ENCODE data around the gene NAT8L. TPM values are rescaled to one million over a fixed set of nuclear protein-coding genes. Genes with fewer than 3 reads are reported as not detected.
A peak's percentile ranks its signal among the peaks of the same experiment; 100 is the strongest.

Gene NAT8L
- total RNA-seq, 1 experiment from 2014 or later: 9.2 TPM

- Histone ChIP-seq H3K9me2 (ENCODE audit: insufficient read depth) (no peaks in the 10 kb centered on the region), H2AFZ (ENCODE audit: low read depth, low read length, poor library complexity, severe bottlenecking) (no peak overlapping the region), H3K79me2 (ENCODE audit: insufficient read depth, low read length) (peaks cover 7% of the 10 kb centered on the region; the same call in 1 of the 2 replicates), H4K20me1 (ENCODE audit: insufficient read depth) (no peaks in the 10 kb centered on the region), H3K9ac (ENCODE audit: low read length) (peak overlapping the region; percentile 70), H3K4me2 (ENCODE audit: low read length) (peak overlapping the region; percentile 96), H3K4me3 (replicated peaks in 1 of 2; ENCODE audit: low read depth in 1 of 2, low read length in 2 of 2) (peak overlapping the region; percentile 71 to 82), H3K27ac (ENCODE audit: low read depth, low read length) (peak overlapping the region; percentile 57; the same call in 1 of the 2 replicates), H3K4me1 (ENCODE audit: control insufficient read depth in 1 of 2, insufficient read depth in 2 of 2, low read length in 2 of 2) (peaks cover 3 to 29% of the 10 kb centered on the region in 2 experiments; a peak in 3 of 4 replicates), H3K9me3 (ENCODE audit: control insufficient read depth in 1 of 2, insufficient read depth in 1 of 2, low read depth in 1 of 2, low read length in 2 of 2) (no peaks in the 10 kb centered on the region; a peak in 1 of 4 replicates), H3K36me3 (ENCODE audit: control insufficient read depth in 1 of 2, insufficient read depth in 2 of 2, low read length in 2 of 2) (peaks cover 0 to 5% of the 10 kb centered on the region in 2 experiments; a peak in 2 of 4 replicates), H3K27me3 (ENCODE audit: insufficient read depth, low read length) (no peaks in the 10 kb centered on the region)
- intact Hi-C loops (cut with micrococcal nuclease): no loop called here
- CTCF ChIA-PET: no interaction called here
- DNase-seq (ENCODE audit: low read depth, low spot score) (no peak), ATAC-seq (peak; percentile 51)
- POLR2A ChIA-PET: no interaction called here
- BruUV-seq (replicated peaks): no TSS peak
- TF ChIP-seq, protein P1, sequence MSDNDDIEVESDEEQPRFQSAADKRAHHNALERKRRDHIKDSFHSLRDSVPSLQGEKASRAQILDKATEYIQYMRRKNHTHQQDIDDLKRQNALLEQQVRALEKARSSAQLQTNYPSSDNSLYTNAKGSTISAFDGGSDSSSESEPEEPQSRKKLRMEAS (IDR thresholded peaks at IDR 0.05): 0 out of 2 replicates have a peak, but pooled peaks have one; percentile 22
- TF ChIP-seq JUND (IDR thresholded peaks at IDR 0.05): no peak
- TF ChIP-seq POLR2AphosphoS5 (IDR thresholded peaks at IDR 0.05; ENCODE audit: low read depth, low read length): no peak
- TF ChIP-seq ZFX (IDR thresholded peaks at IDR 0.05): 0 out of 2 replicates have a peak, but pooled peaks have one; percentile 15
- TF ChIP-seq POLR2A (IDR thresholded peaks at IDR 0.05; ENCODE audit: borderline replicate concordance, extremely low read depth, insufficient read depth, insufficient read length): no peak
- TF ChIP-seq EZH2 (IDR thresholded peaks at IDR 0.05): no peak
- no peak for TF ChIP-seq CEBPB (IDR thresholded peaks at IDR 0.05; ENCODE audit: low read depth)
- RAD21 ChIA-PET (ENCODE audit: low non-redundant PET in 1 of 2, low total read pairs in 2 of 2, uncharacterized antibody in 2 of 2, unreplicated experiment in 2 of 2): no interaction called here
These were observed 16.8 kb upstream of the NAT8L start for GRCh38 chr4:2042204-2042946.

DNA sequence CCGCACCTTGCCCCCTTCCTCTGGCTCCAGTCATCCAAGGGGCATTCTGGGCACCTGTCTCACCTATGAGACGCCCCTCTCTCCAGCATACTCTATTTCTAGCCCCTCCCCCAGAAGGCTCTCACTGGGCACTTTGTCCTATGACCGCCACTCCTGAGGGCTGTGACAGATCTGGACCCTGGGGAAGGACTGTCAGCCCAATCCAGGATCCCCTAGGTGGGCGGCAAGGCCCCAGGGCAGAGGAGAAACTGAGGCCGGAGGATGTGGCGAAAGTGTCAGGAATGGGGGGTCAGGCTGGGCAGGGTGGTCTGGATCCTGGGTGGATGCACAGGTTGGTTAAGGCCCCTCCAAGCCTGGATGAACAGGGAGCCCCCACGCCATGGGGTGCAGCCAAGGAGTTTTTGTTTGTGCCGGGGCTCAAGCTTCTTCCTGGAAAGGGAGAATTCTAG, 16.2 kb upstream of the NAT8L start:
- Histone ChIP-seq H3K4me3 (replicated peaks in 1 of 2; ENCODE audit: low read depth in 1 of 2, low read length in 2 of 2) (peak overlapping the region; percentile 71 to 82), H3K9me3 (ENCODE audit: control insufficient read depth in 1 of 2, insufficient read depth in 1 of 2, low read depth in 1 of 2, low read length in 2 of 2) (no peaks in the 10 kb centered on the region; a peak in 1 of 4 replicates), H3K27me3 (ENCODE audit: insufficient read depth, low read length) (no peaks in the 10 kb centered on the region), H3K79me2 (ENCODE audit: insufficient read depth, low read length) (peaks cover 7% of the 10 kb centered on the region; the same call in 1 of the 2 replicates), H3K9ac (ENCODE audit: low read length) (peak overlapping the region; percentile 70), H3K4me2 (ENCODE audit: low read length) (peak overlapping the region; percentile 96), H4K20me1 (ENCODE audit: insufficient read depth) (no peaks in the 10 kb centered on the region), H3K36me3 (ENCODE audit: control insufficient read depth in 1 of 2, insufficient read depth in 2 of 2, low read length in 2 of 2) (peaks cover 0 to 5% of the 10 kb centered on the region in 2 experiments; a peak in 2 of 4 replicates), H2AFZ (ENCODE audit: low read depth, low read length, poor library complexity, severe bottlenecking) (no peak overlapping the region), H3K9me2 (ENCODE audit: insufficient read depth) (no peaks in the 10 kb centered on the region), H3K4me1 (ENCODE audit: control insufficient read depth in 1 of 2, insufficient read depth in 2 of 2, low read length in 2 of 2) (peaks cover 3 to 29% of the 10 kb centered on the region in 2 experiments; a peak in 3 of 4 replicates), H3K27ac (ENCODE audit: low read depth, low read length) (no peak overlapping the region)
- DNase-seq (ENCODE audit: low read depth, low spot score) (no peak), ATAC-seq (no peak)
- BruUV-seq (replicated peaks): no TSS peak
- intact Hi-C loops (cut with micrococcal nuclease): no loop called here
- POLR2A ChIA-PET: no interaction called here
- RAD21 ChIA-PET (ENCODE audit: low non-redundant PET in 1 of 2, low total read pairs in 2 of 2, uncharacterized antibody in 2 of 2, unreplicated experiment in 2 of 2): no interaction called here
- no peak for TF ChIP-seq SRF (IDR thresholded peaks at IDR 0.05; ENCODE audit: low read depth)
- no peak for TF ChIP-seq EGR1 (IDR thresholded peaks at IDR 0.05; ENCODE audit: low read depth)
- no peak for TF ChIP-seq CTCF (IDR thresholded peaks at IDR 0.05 in 2 of 3, conservative IDR thresholded peaks at IDR 0.05 in 1 of 3; ENCODE audit: borderline replicate concordance in 1 of 3, insufficient read depth in 1 of 3, low read depth in 2 of 3, low read length in 2 of 3)
- TF ChIP-seq FOSL1 (IDR thresholded peaks at IDR 0.05; ENCODE audit: low read depth): no peak
- no peak for TF ChIP-seq SP1 (IDR thresholded peaks at IDR 0.05; ENCODE audit: low read depth)
- TF ChIP-seq ZNF274 (IDR thresholded peaks at IDR 0.05; ENCODE audit: low read depth, low read length): no peak
- TF ChIP-seq POLR2A (IDR thresholded peaks at IDR 0.05; ENCODE audit: borderline replicate concordance, extremely low read depth, insufficient read depth, insufficient read length): no peak
- no peak for TF ChIP-seq YY1 (IDR thresholded peaks at IDR 0.05; ENCODE audit: extremely low read depth, insufficient replicate concordance, low read depth, low read length)
- CTCF ChIA-PET: no interaction called here
